HG03196 (cell line): ENCODE data around the gene TTLL10.

Experiments used
- ATAC-seq: cut with Tn5 transposase; IDR thresholded peaks from one replicate; pipeline ENCODE4 v1.9.1; 2021; ENCODE audit not compliant: unreplicated experiment

The TTLL10 gene

GRCh38 chr1:1173793-1174415 is at the start of gene TTLL10:
Gene TTLL10 (plus strand): TSS chr1:1173880. CDS start chr1:1179216, 5,336 bp downstream.
- ATAC-seq, result no peak

GRCh38 chr1:1124508-1124785 is 49.2 kb upstream of the TTLL10 start:
- ATAC-seq, result no peak

GRCh38 chr1:1124786-1125642 is 48.7 kb upstream of the TTLL10 start:
- ATAC-seq, result no peak

- ATAC-seq, result no peak
These were observed 47.7 kb upstream of the TTLL10 start for GRCh38 chr1:1125945-1126344.

- ATAC-seq, result no peak
These were observed 45.9 kb upstream of the TTLL10 start for GRCh38 chr1:1127551-1128451.

- ATAC-seq, result no peak
These were observed 45.1 kb upstream of the TTLL10 start for GRCh38 chr1:1128454-1129139.

GRCh38 chr1:1129381-1129821 is 44.3 kb upstream of the TTLL10 start:
- no peak for ATAC-seq

- ATAC-seq, result no peak
These were observed 43.2 kb upstream of the TTLL10 start for GRCh38 chr1:1130206-1131120.

GRCh38 chr1:1132042-1132950 is 41.4 kb upstream of the TTLL10 start:
- ATAC-seq, result no peak

GRCh38 chr1:1132956-1133750 is 40.5 kb upstream of the TTLL10 start:
- no peak for ATAC-seq

- ATAC-seq, result no peak
These were observed 39.2 kb upstream of the TTLL10 start for GRCh38 chr1:1134300-1134970.

- no peak for ATAC-seq
These were observed 38.1 kb upstream of the TTLL10 start for GRCh38 chr1:1135339-1136136.

- no peak for ATAC-seq
These were observed 37.0 kb upstream of the TTLL10 start for GRCh38 chr1:1136547-1137230.

- no peak for ATAC-seq
These were observed 36.2 kb upstream of the TTLL10 start for GRCh38 chr1:1137256-1138045.

GRCh38 chr1:1140673-1141072 is 33.0 kb upstream of the TTLL10 start:
- ATAC-seq, result no peak
